ENCODE results near the gene CPZ.
A peak's percentile ranks its signal among the peaks of the same experiment; 100 is the strongest.

The CPZ gene

DNA sequence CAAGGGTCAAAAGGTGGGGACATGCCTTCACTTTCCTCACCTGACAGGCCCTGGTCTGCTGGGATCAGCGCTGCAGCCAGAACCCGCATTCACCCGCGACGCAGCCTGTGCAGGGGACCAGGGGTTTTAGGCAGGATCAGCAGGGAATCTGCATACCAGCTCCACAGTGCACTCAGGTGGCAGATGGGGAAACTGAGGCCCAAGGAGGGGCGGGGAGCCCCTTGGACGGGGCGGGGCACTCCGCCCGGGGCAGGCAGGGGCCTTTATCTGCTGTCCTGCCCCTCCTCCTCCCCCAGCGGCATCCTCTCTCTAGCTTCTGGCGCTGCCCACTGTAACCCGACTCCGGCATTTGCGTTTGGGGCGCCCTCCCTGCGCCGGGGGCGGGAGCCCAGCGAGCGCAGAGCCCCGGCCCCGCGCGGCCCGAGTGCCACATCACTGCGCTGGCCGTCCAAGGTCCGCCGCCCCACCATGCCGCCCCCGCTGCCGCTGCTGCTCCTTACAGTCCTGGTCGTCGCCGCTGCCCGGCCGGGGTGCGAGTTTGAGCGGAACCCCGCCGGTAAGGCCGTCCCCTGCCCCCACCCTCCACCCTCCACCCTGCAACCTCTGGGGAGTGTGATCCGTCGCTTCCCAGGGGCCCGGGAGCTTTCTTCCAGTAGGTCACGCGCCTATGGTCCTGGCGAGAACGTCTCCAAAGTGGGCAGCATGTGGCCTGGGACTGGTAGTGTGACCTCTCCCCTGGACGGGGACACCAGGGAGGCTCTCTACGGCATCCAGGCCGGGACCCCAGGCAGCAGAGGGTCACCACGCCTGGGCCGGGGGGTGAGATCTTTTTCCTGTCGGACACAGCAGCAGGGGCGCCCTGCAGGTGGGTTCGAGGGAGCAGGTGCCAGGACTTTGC is at the start of gene CPZ:
Gene CPZ, plus strand, starts transcription at position 400 of the 898 bp plus-strand sequence. Its CDS starts 69 bp downstream, at position 469.
- peak; percentile 20 for DNase-seq (ENCODE audit: low spot score)

GRCh38 chr4:8542776-8543525 is 49.6 kb upstream of the CPZ start:
- no peak for DNase-seq (ENCODE audit: low spot score)

DNA sequence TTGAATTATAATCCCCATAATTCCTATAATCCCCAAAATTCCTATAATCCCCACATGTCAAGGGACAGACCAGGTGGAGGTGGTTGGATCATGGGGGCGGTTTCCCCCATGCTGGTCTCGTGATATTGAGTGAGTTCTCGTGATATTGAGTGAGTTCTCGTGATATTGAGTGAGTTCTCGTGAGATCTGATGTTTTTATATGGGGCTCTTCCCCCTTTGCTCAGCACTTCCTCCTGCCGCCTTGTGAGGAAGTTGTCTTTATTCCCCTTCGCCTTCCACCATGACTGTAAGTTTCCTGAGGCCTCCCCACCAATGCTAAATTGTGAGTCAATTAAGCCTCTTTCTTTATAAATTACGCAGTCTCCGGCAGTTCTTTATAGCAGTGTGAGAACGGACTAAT is 48.9 kb upstream of the CPZ start:
- DNase-seq (ENCODE audit: low spot score) = no peak

GRCh38 chr4:8544282-8544681 is 48.3 kb upstream of the CPZ start:
- DNase-seq (ENCODE audit: low spot score) = no peak

DNA sequence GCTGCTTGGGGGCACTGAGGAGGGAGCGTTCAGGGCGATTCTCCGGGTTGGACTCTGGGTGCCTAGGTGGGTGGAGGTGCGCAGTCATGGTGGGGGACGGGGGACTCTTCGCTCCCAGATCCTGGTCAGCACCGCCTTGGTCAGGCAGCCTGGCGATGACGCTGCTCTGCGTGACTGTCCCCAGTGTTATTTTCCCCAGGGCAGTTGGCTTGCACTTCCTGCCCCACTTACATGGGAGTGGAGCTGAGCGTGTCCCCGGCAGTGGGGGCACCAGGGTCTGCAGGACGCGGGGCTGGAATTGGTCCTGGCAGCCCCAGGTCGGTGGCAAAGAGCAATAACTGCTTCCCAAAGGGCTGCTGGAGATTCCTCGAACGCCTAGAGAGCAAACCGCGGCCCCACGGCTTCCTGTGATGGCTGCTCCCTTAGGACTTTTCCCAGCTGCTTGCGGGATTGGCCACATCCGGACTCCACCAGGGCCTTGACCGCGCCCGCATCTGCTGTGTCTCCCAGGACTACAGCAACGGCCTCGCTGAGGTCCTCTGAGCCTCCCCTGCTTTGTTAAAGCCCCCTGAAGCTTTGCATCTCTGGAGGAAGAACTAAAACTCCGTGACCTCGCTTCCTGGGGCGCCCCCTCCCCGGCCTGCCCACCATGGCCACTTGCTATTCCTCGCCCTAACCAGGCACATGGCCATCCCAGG is 47.7 kb upstream of the CPZ start:
- peak; percentile 59 for DNase-seq (ENCODE audit: low spot score)

DNA sequence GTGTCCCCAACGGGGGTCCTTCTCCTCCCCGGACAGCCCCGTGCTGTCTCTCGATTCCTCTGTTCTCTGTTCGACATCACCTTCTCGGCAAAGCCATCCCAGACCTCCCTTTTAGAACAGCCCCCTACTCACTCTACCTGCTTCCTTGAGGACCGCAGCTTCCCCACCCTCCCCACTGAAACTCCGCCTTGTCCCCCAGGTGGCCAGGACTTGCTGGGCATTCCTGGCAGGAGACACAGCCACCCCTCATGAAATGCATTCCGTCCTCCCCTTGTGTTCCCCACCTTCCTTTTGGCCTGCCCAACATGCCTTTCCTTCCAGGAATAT is 47.2 kb upstream of the CPZ start:
- no peak for DNase-seq (ENCODE audit: low spot score)

DNA sequence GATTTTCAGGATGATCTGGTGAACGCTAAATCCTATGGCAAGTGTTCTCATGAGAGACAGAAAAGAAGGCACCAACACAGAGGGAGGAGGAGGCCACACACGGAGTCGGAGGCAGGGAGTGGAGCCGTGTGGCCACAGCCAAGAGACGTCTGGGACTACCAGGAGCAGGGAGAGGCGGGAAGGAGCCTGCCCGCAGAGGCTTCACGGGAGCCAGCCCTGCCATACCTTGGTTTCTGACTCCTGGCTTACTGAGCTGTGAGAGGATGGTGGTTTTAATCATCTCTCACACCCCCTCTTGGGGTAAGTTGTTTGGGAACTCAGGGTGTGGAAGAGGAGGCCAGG is 45.8 kb upstream of the CPZ start:
- DNase-seq (ENCODE audit: low spot score) = no peak

DNA sequence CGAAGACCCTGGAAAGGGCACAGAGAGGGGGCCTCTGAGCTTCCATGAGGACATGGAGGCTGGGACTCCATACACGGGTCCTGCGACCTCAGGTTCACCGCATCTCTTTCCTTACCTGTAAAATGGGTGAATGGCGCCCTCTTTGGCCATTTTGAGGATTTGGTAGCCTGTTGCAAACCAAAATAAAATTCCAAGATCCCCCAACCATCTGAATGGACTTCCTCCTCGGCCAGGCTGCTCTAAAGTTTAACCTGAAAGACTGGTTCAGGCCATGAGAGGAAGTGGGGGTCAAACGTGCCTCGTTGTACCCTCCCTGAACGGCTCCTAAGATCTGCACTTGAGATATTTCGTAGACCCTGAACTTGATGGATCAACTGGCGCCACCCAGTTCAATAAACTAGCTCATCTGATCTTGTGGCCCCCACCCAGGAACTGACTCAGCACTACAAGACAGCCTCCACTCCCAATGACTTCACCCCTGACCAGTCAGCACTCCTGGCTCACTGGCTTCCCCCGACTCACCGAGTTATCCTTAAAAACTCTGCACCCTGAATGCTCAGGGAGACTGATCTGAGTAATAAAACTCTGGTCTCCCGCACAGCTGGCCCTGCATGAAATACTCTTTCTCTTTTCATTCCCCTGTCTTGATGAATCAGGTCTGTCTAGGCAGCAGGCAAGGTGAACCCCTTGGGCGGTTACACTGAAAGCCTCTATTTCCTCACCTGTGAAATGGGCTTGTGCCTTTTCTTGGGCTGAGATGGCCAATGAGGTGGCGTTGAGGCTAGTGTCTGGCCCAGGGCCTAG is 45.3 kb upstream of the CPZ start:
- DNase-seq (ENCODE audit: low spot score) = peak; percentile 15

DNA sequence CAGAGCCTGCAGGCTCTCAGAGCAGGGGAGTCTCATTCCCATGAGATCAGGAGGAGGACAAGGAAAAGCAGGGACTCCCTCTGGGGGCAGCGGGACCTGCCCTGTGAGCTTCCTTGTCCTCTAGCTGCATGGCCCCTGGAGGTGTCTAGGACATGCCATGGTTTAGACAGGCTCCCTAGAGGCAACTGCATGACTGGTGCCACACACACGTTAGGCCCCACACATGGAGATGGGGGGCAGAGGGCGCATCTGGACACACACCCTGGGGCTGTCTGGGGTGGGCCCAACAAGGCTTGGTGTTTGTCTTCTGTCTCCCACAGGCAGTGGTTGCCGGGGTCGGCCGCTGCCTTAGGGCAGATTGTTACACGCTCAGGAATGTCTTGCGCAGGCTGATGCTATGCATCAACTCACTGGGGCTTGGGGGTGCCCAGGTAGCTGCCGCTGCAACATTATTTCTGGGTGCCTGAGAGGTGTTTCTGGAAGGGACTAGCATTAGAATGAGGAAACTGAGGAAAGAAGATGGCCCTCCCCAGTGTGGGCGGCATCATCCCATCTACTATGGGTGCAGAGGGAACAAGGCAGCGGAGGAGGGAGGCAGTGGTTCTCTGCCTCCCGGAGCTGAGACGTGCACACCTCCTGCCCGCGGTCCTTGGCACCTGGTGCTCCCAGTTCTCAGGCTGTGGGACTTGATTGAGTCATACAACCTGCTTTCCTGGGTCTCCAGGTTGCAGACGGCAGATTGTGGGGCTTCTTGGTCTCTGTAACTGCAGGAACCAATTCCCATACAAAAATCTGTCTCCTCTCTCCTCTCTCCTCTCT is 44.4 kb upstream of the CPZ start:
- no peak for DNase-seq (ENCODE audit: low spot score)

DNA sequence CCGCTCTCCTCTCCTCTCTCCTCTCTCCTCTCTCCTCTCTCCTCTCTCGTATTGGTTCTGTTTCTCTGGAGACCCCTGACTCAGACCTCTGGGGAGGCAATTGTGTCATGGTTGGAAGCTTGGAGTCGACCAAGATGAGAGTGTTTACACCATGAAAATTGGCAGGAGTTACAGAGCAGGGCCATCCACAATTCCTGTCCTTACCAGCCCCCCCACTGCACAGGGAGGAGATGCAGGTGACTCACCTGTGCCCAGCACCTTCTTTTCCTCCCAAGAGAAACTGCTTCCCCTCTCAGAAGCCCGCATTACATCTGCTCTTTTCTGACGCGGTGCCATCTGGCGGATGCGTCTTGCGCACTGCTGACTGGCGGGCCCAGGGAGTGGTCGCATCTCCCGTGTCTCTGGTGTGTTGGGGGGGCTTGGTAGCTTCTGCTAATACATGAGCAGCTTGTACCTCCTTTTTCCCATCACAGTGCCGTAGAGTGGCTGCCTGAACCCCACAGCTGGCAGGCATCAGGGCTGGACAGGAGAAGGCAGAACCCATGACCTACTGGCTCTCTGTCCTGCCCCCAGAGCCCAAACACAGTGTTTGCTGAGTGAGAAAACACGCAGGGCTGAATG is 43.7 kb upstream of the CPZ start:
- no peak for DNase-seq (ENCODE audit: low spot score)

- no peak for DNase-seq (ENCODE audit: low spot score)
Measured at GRCh38 chr4:8549352-8549931, 43.1 kb upstream of the CPZ start.

DNA sequence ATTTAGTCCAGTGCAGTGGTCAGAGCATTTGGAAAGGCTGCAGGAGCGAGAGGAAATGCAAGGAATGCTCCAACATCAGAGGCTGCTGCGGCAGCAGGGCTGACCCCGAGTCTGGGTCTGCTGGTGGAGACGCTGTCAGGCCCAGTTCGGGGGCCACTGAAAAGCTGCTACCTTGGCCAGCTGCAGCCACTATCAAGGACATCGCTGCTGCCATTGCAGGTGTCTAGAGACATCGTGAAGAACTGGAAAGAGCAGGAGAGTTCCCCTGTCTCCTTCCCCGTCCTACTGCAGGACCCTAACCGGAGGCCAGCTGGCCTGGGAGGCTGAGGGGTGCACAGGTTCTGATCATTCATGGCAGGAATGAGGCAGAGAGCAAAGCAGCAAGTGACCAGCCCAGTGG is 41.9 kb upstream of the CPZ start:
- DNase-seq (ENCODE audit: low spot score) = no peak

GRCh38 chr4:8552024-8552423 is 40.5 kb upstream of the CPZ start:
- DNase-seq (ENCODE audit: low spot score) = no peak

DNA sequence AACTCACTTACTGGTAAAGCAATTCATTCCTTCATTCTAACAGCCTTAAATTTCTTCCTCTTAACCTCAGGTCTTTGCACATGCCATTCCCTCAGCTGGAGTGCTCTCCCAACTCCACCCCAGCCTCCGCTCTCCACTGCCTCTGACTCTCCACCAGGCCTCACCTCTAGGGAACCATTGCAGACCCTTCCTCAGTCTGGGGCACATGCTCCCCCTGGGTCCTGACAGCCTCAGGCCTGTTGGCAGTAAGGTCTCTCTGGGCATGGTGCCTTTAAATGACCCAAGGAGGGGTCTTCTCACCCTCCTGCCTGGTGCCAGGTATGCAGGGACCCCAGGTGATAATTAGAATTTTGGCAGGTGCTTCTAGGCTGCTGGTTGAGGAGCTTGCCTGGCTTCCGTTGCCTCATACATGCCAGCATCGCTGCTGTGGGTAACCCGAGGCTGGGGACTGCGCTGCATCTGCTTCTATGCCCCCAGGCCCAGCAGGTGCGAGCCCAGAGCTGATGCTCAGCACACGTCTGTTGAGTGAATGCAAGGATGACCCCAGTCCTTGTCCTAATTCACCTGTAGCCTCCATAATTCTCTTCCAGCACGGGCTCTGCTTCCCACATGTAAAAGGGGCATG is 39.9 kb upstream of the CPZ start:
- DNase-seq (ENCODE audit: low spot score) = no peak

GRCh38 chr4:8553216-8553615 is 39.3 kb upstream of the CPZ start:
- no peak for DNase-seq (ENCODE audit: low spot score)

DNA sequence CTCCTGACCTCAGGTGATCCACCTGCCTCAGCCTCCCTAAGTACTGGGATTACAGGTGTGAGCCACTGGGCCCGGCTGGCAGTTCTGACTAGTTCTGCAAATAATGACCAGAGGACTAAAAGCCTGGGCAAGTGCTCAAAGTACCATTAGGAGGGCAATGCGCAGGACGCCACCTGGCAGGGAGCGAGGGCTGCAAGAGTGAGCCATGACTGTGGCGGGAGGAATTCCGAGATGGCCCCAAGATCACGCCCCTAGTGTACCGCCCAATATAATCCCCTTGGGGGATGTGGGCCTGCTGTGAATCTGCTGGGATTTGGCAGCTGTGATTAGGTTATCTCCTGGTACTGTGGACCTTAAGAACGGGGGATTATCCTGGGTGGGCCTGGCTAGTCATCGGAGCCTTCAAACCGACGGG is 38.6 kb upstream of the CPZ start:
- no peak for DNase-seq (ENCODE audit: low spot score)

- no peak for DNase-seq (ENCODE audit: low spot score)
Measured at GRCh38 chr4:8554555-8555100, 37.9 kb upstream of the CPZ start.

- DNase-seq (ENCODE audit: low spot score) = no peak
Measured at GRCh38 chr4:8555716-8556115, 36.8 kb upstream of the CPZ start.

- no peak for DNase-seq (ENCODE audit: low spot score)
Measured at GRCh38 chr4:8556341-8557150, 36.0 kb upstream of the CPZ start.
